CD14-positive monocyte (primary cell): Measurements from ENCODE around the gene SPATA46. TPM values are rescaled to one million over a fixed set of nuclear protein-coding genes. Genes with fewer than 3 reads are reported as not detected.

Experiments
- DNase-seq, 3 donors: peaks; one replicate each; pipeline ENCODE4 v3.0.0-alpha.2; 2011 to 2022
- H2AFZ ChIP-seq: 2 replicates; pipeline ENCODE4 v1.6.0; 2012; ENCODE audit warnings: mild to moderate bottlenecking, low read depth, low read length, inconsistent platforms; ENCODE audit not compliant: insufficient read depth, poor library complexity, severe bottlenecking
- H3K27ac ChIP-seq, 2 donors: 1 replicate in 1 of 2; 2 replicates in 1 of 2; pipeline ENCODE4 v1.5.1; 2012 to 2013; ENCODE audit warnings: low read length in 2 of 2, control low read depth in 1 of 2, inconsistent platforms in 1 of 2, low read depth in 1 of 2, mild to moderate bottlenecking in 1 of 2
- H3K27me3 ChIP-seq, 2 donors: one replicate each; pipeline versions ENCODE4 v1.6.0 to v1.6.1; 2011 to 2013; ENCODE audit warnings: low read length in 2 of 2; ENCODE audit not compliant: control insufficient read depth in 2 of 2, insufficient read depth in 2 of 2
- H3K36me3 ChIP-seq, 2 donors: replicated peaks in 1 of 2; 1 replicate in 1 of 2; 2 replicates in 1 of 2; pipeline versions ENCODE4 v1.5.1 to v1.6.1; 2012 to 2013; ENCODE audit warnings: low read length in 2 of 2, control low read depth in 1 of 2, inconsistent platforms in 1 of 2, mild to moderate bottlenecking in 1 of 2; ENCODE audit not compliant: insufficient read depth in 2 of 2, control insufficient read depth in 1 of 2
- H3K4me1 ChIP-seq, 2 donors: 1 replicate in 1 of 2; 2 replicates in 1 of 2; pipeline versions ENCODE4 v1.5.1 to v1.6.1; 2012 to 2013; ENCODE audit warnings: low read length in 2 of 2, control low read depth in 1 of 2, inconsistent platforms in 1 of 2, mild to moderate bottlenecking in 1 of 2, moderate library complexity in 1 of 2; ENCODE audit not compliant: insufficient read depth in 2 of 2, control insufficient read depth in 1 of 2
- H3K4me2 ChIP-seq: replicated peaks from 2 replicates; pipeline ENCODE3; 2012; ENCODE audit warnings: low read length, moderate library complexity, mild to moderate bottlenecking; ENCODE audit not compliant: poor library complexity, severe bottlenecking; ENCODE audit errors: extremely low read depth
- H3K4me3 ChIP-seq, 3 experiments: fragments of 200-600 bp in 1 of 3; sonication (generic) in 1 of 3; replicated peaks in 1 of 3; 1 replicate in 2 of 3; 2 replicates in 1 of 3; pipeline ENCODE4 v1.5.1; 2011 to 2013; ENCODE audit warnings: low read length in 3 of 3, mild to moderate bottlenecking in 3 of 3, control low read depth in 2 of 3, low read depth in 2 of 3, inconsistent platforms in 1 of 3, moderate library complexity in 1 of 3
- H3K79me2 ChIP-seq: 2 replicates; pipeline ENCODE4 v1.6.0; 2012; ENCODE audit warnings: mild to moderate bottlenecking, control low read depth, inconsistent platforms, low read length, moderate library complexity; ENCODE audit not compliant: insufficient read depth
- H3K9ac ChIP-seq: 2 replicates; pipeline ENCODE4 v1.6.0; 2017; ENCODE audit warnings: low read length, mild to moderate bottlenecking; ENCODE audit not compliant: insufficient read depth, poor library complexity, severe bottlenecking
- H3K9me3 ChIP-seq, 2 donors: replicated peaks in 1 of 2; 1 replicate in 1 of 2; 2 replicates in 1 of 2; pipeline versions ENCODE4 v1.5.1 to v1.6.1; 2012 to 2013; ENCODE audit warnings: low read length in 2 of 2, control low read depth in 1 of 2; ENCODE audit not compliant: control insufficient read depth in 1 of 2, insufficient read depth in 1 of 2
- H4K20me1 ChIP-seq: 2 replicates; pipeline ENCODE4 v1.6.0; 2012; ENCODE audit warnings: mild to moderate bottlenecking, low read length, control low read depth, moderate library complexity; ENCODE audit not compliant: insufficient read depth
- H3K27ac Mint-ChIP-seq, 7 donors: one replicate each; pipeline ENCODE4 v1.8.0; 2020; ENCODE audit warnings: mild to moderate bottlenecking in 7 of 7, mixed read lengths in 7 of 7, moderate library complexity in 6 of 7, inconsistent platforms in 2 of 7
- H3K27me3 Mint-ChIP-seq, 3 donors: one replicate each; pipeline ENCODE4 v1.8.0; 2021 to 2022; ENCODE audit warnings: low read depth in 3 of 3, mild to moderate bottlenecking in 3 of 3, mixed read lengths in 3 of 3, moderate library complexity in 3 of 3, inconsistent platforms in 1 of 3
- H3K36me3 Mint-ChIP-seq, 2 donors: one replicate each; pipeline ENCODE4 v1.8.0; 2020; ENCODE audit warnings: mixed read lengths in 2 of 2, inconsistent platforms in 1 of 2, mild to moderate bottlenecking in 1 of 2
- H3K4me1 Mint-ChIP-seq: one replicate; pipeline ENCODE4 v1.8.0; 2020; ENCODE audit warnings: mild to moderate bottlenecking, mixed read lengths
- H3K4me3 Mint-ChIP-seq, 2 donors: one replicate each; pipeline ENCODE4 v1.8.0; 2020; ENCODE audit warnings: mild to moderate bottlenecking in 2 of 2, mixed read lengths in 2 of 2, moderate library complexity in 1 of 2
- H3K9me3 Mint-ChIP-seq, 7 donors: one replicate each; pipeline ENCODE4 v1.8.0; 2020 to 2022; ENCODE audit warnings: mixed read lengths in 7 of 7, mild to moderate bottlenecking in 6 of 7, moderate library complexity in 6 of 7, inconsistent platforms in 2 of 7
- CTCF ChIP-seq: fragments of 200-600 bp; IDR thresholded peaks from one replicate; pipeline ENCODE4 v1.8.0; 2022; ENCODE audit warnings: antibody characterized with exemption, mild to moderate bottlenecking
- WGBS: methylation state at CpG from one replicate; pipeline ENCODE4 v1.1.5; 2013; ENCODE audit warnings: missing lambda C conversion rate; ENCODE audit not compliant: insufficient coverage; 5-methylcytosine and 5-hydroxymethylcytosine counted together
- intact Hi-C, 2 donors: fragments of 100-400 bp; cut with micrococcal nuclease; formaldehyde crosslinking; loops; one replicate each; pipeline versions ENCODE4 v1.15.0 to v1.15.1; 2023
- polyA plus RNA-seq, 3 donors: library from polyadenylated mRNA; depleted of rRNA in 1 of 3; unstranded in 2 of 3; stranded (reverse) in 1 of 3; fragments of 300-500 nt in 2 of 3; fragments of >200 nt in 1 of 3; fragmentation: Illumina TruSeq in 2 of 3; gene quantifications; 1 replicate in 2 of 3; 2 replicates in 1 of 3; pipeline ENCODE4 v1.2.3, GENCODE V29; 2012 to 2021

SPATA46 gene
- polyA plus RNA-seq, 3 donors: not detected

- H3K4me2 ChIP-seq: peak overlapping the region; percentile 17
- no peaks in the 10 kb centered on the region for H3K79me2 ChIP-seq
- H3K36me3 Mint-ChIP-seq: no peaks in the 10 kb centered on the region
- no peak overlapping the region for H3K27ac ChIP-seq
- peak overlapping the region in 1 of 3 experiments; percentile 19 for H3K4me3 ChIP-seq
- H3K27me3 ChIP-seq: peaks cover 0 to 3% of the 10 kb centered on the region in 2 donors
- H3K36me3 ChIP-seq: no peaks in the 10 kb centered on the region
- no peak overlapping the region for H3K4me3 Mint-ChIP-seq
- 94% methylated on average over 2 of the region's 4 CpGs for WGBS
- H3K9ac ChIP-seq: no peak overlapping the region
- DNase-seq: peak; percentile 16 to 43 (median 30)
- no peaks in the 10 kb centered on the region for H3K9me3 Mint-ChIP-seq
- intact Hi-C loops: loop anchor here (5.0 kb wide), 1 partner anchor 335 kb away; no protein-coding TSS in a partner anchor
- peaks cover 5 to 13% (median 5%) of the 10 kb centered on the region in 3 donors for H3K27me3 Mint-ChIP-seq
- TF ChIP-seq CTCF: peak; percentile 77
- H3K4me1 Mint-ChIP-seq: peaks cover 30% of the 10 kb centered on the region
- peaks cover 7 to 24% of the 10 kb centered on the region in 2 donors for H3K4me1 ChIP-seq
- no peak overlapping the region for H2AFZ ChIP-seq
- H3K27ac Mint-ChIP-seq: no peak overlapping the region
- H3K9me3 ChIP-seq: no peaks in the 10 kb centered on the region
- no peaks in the 10 kb centered on the region for H4K20me1 ChIP-seq
Measured at GRCh38 chr1:162391790-162392563, 15.3 kb upstream of the SPATA46 start.

GRCh38 chr1:162390396-162391185 is 13.9 kb upstream of the SPATA46 start:
- no peaks in the 10 kb centered on the region for H3K27me3 ChIP-seq
- H3K4me3 ChIP-seq: no peak overlapping the region
- H3K27me3 Mint-ChIP-seq: peaks cover 0 to 3% (median 0%) of the 10 kb centered on the region in 3 donors
- H3K9ac ChIP-seq: no peak overlapping the region
- TF ChIP-seq CTCF: no peak
- intact Hi-C loops: loop anchor here (5.0 kb wide), 1 partner anchor 333 kb away; no protein-coding TSS in a partner anchor
- no peaks in the 10 kb centered on the region for H3K9me3 ChIP-seq
- peaks cover 37% of the 10 kb centered on the region for H3K4me1 Mint-ChIP-seq
- H3K4me3 Mint-ChIP-seq: no peak overlapping the region
- H3K36me3 Mint-ChIP-seq: no peaks in the 10 kb centered on the region
- DNase-seq: no peak
- 88% methylated on average over 10 of the region's 15 CpGs for WGBS
- H3K27ac ChIP-seq: no peak overlapping the region
- H3K79me2 ChIP-seq: no peaks in the 10 kb centered on the region
- H3K27ac Mint-ChIP-seq: no peak overlapping the region
- no peak overlapping the region for H3K4me2 ChIP-seq
- H3K36me3 ChIP-seq: no peaks in the 10 kb centered on the region
- no peaks in the 10 kb centered on the region for H3K9me3 Mint-ChIP-seq
- H2AFZ ChIP-seq: no peak overlapping the region
- H3K4me1 ChIP-seq: peaks cover 13 to 30% of the 10 kb centered on the region in 2 donors
- no peaks in the 10 kb centered on the region for H4K20me1 ChIP-seq
